ENCODE results near the gene ASPHD1.
A peak's percentile ranks its signal among the peaks of the same experiment; 100 is the strongest.

The ASPHD1 gene

GRCh38 chr16:29891525-29892457, 8.5 kb upstream of the ASPHD1 start:
- no peak for DNase-seq
- WGBS (ENCODE audit: insufficient coverage): 95% methylated on average over 10 of the region's 10 CpGs
- POLR2A ChIA-PET: no interaction called here
- peaks cover 0 to 4% (median 0%) of the 10 kb centered on the region in 5 experiments for H3K27me3 ChIP-seq (replicated peaks in 2 of 5; ENCODE audit: control insufficient read depth in 4 of 5, insufficient read depth in 5 of 5, low read length in 4 of 5)
- no peaks in the 10 kb centered on the region for H3K9me3 ChIP-seq (ENCODE audit: control extremely low read depth in 1 of 5, control insufficient read depth in 4 of 5, insufficient read depth in 2 of 5, low read depth in 1 of 5, low read length in 4 of 5)
- no peaks in the 10 kb centered on the region for H3K36me3 ChIP-seq (ENCODE audit: control insufficient read depth in 4 of 4, insufficient read depth in 4 of 4, low read length in 3 of 4)
- H3K4me3 ChIP-seq (ENCODE audit: control insufficient read depth in 1 of 7, extremely low read depth in 1 of 7, insufficient read depth in 4 of 7, low read depth in 2 of 7, low read length in 6 of 7): no peak overlapping the region
- H3K27ac ChIP-seq (ENCODE audit: insufficient read depth in 1 of 2, low read depth in 1 of 2, low read length in 2 of 2, poor library complexity in 1 of 2, severe bottlenecking in 2 of 2): no peak overlapping the region
- CTCF ChIA-PET: interaction anchor here (0.6 to 0.8 kb wide), 2 partner anchors 18 to 778 kb away, joined by 3 read pairs; no protein-coding TSS in a partner anchor
- H3K4me1 ChIP-seq (ENCODE audit: control extremely low read depth in 1 of 4, control insufficient read depth in 4 of 4, insufficient read depth in 4 of 4, low read length in 3 of 4): no peaks in the 10 kb centered on the region

- CTCF ChIA-PET: interaction anchor here (0.8 kb wide), 1 partner anchor 17 kb away, joined by 3 read pairs; no protein-coding TSS in a partner anchor
- no peak for DNase-seq
- Histone ChIP-seq H3K27me3 (replicated peaks in 2 of 5; ENCODE audit: control insufficient read depth in 4 of 5, insufficient read depth in 5 of 5, low read length in 4 of 5) (peaks cover 0 to 9% (median 4%) of the 10 kb centered on the region in 5 experiments), H3K36me3 (ENCODE audit: control insufficient read depth in 4 of 4, insufficient read depth in 4 of 4, low read length in 3 of 4) (no peaks in the 10 kb centered on the region), H3K9me3 (ENCODE audit: control extremely low read depth in 1 of 5, control insufficient read depth in 4 of 5, insufficient read depth in 2 of 5, low read depth in 1 of 5, low read length in 4 of 5) (no peaks in the 10 kb centered on the region), H3K27ac (ENCODE audit: insufficient read depth in 1 of 2, low read depth in 1 of 2, low read length in 2 of 2, poor library complexity in 1 of 2, severe bottlenecking in 2 of 2) (no peak overlapping the region), H3K4me3 (ENCODE audit: control insufficient read depth in 1 of 7, extremely low read depth in 1 of 7, insufficient read depth in 4 of 7, low read depth in 2 of 7, low read length in 6 of 7) (no peak overlapping the region), H3K4me1 (ENCODE audit: control extremely low read depth in 1 of 4, control insufficient read depth in 4 of 4, insufficient read depth in 4 of 4, low read length in 3 of 4) (no peaks in the 10 kb centered on the region)
- POLR2A ChIA-PET: no interaction called here
- 91% methylated on average over 6 of the region's 6 CpGs for WGBS (ENCODE audit: insufficient coverage)
Observed at GRCh38 chr16:29892458-29892813, 7.9 kb upstream of the ASPHD1 start.

GRCh38 chr16:29893553-29893952, 6.7 kb upstream of the ASPHD1 start:
- Histone ChIP-seq H3K4me1 (ENCODE audit: control extremely low read depth in 1 of 4, control insufficient read depth in 4 of 4, insufficient read depth in 4 of 4, low read length in 3 of 4) (peaks cover 0 to 3% (median under 1%) of the 10 kb centered on the region in 4 experiments), H3K27ac (ENCODE audit: insufficient read depth in 1 of 2, low read depth in 1 of 2, low read length in 2 of 2, poor library complexity in 1 of 2, severe bottlenecking in 2 of 2) (no peak overlapping the region), H3K27me3 (replicated peaks in 2 of 5; ENCODE audit: control insufficient read depth in 4 of 5, insufficient read depth in 5 of 5, low read length in 4 of 5) (peaks cover 0 to 20% (median 11%) of the 10 kb centered on the region in 5 experiments), H3K36me3 (ENCODE audit: control insufficient read depth in 4 of 4, insufficient read depth in 4 of 4, low read length in 3 of 4) (no peaks in the 10 kb centered on the region), H3K9me3 (ENCODE audit: control extremely low read depth in 1 of 5, control insufficient read depth in 4 of 5, insufficient read depth in 2 of 5, low read depth in 1 of 5, low read length in 4 of 5) (no peaks in the 10 kb centered on the region), H3K4me3 (ENCODE audit: control insufficient read depth in 1 of 7, extremely low read depth in 1 of 7, insufficient read depth in 4 of 7, low read depth in 2 of 7, low read length in 6 of 7) (no peak overlapping the region)
- 84% methylated on average over 3 of the region's 3 CpGs for WGBS (ENCODE audit: insufficient coverage)
- ChIA-PET POLR2A (no interaction called here), CTCF (no interaction called here)
- DNase-seq: peak in 1 of 3 donors; percentile 16

GRCh38 chr16:29894352-29894751, 5.9 kb upstream of the ASPHD1 start:
- H3K36me3 ChIP-seq (ENCODE audit: control insufficient read depth in 4 of 4, insufficient read depth in 4 of 4, low read length in 3 of 4): no peaks in the 10 kb centered on the region
- H3K27ac ChIP-seq (ENCODE audit: insufficient read depth in 1 of 2, low read depth in 1 of 2, low read length in 2 of 2, poor library complexity in 1 of 2, severe bottlenecking in 2 of 2): no peak overlapping the region
- WGBS (ENCODE audit: insufficient coverage): 93% methylated on average over 3 of the region's 4 CpGs
- no peaks in the 10 kb centered on the region for H3K9me3 ChIP-seq (ENCODE audit: control extremely low read depth in 1 of 5, control insufficient read depth in 4 of 5, insufficient read depth in 2 of 5, low read depth in 1 of 5, low read length in 4 of 5)
- CTCF ChIA-PET: interaction anchor here (0.7 kb wide), 1 partner anchor 17 kb away, joined by 3 read pairs; no protein-coding TSS in a partner anchor
- POLR2A ChIA-PET: no interaction called here
- peaks cover 0 to 24% (median 11%) of the 10 kb centered on the region in 5 experiments for H3K27me3 ChIP-seq (replicated peaks in 2 of 5; ENCODE audit: control insufficient read depth in 4 of 5, insufficient read depth in 5 of 5, low read length in 4 of 5)
- DNase-seq: no peak
- no peak overlapping the region for H3K4me3 ChIP-seq (ENCODE audit: control insufficient read depth in 1 of 7, extremely low read depth in 1 of 7, insufficient read depth in 4 of 7, low read depth in 2 of 7, low read length in 6 of 7)
- peaks cover 0 to 10% (median 4%) of the 10 kb centered on the region in 4 experiments for H3K4me1 ChIP-seq (ENCODE audit: control extremely low read depth in 1 of 4, control insufficient read depth in 4 of 4, insufficient read depth in 4 of 4, low read length in 3 of 4)

- 68% methylated on average over 9 of the region's 15 CpGs for WGBS (ENCODE audit: insufficient coverage)
Observed at GRCh38 chr16:29896841-29897240, 3.4 kb upstream of the ASPHD1 start.

GRCh38 chr16:29897333-29897732, 3.0 kb upstream of the ASPHD1 start:
- DNase-seq: no peak
- Histone ChIP-seq H3K4me1 (ENCODE audit: control extremely low read depth in 1 of 4, control insufficient read depth in 4 of 4, insufficient read depth in 4 of 4, low read length in 3 of 4) (peaks cover 0 to 22% (median 15%) of the 10 kb centered on the region in 4 experiments), H3K4me3 (ENCODE audit: control insufficient read depth in 1 of 7, extremely low read depth in 1 of 7, insufficient read depth in 4 of 7, low read depth in 2 of 7, low read length in 6 of 7) (no peak overlapping the region), H3K27me3 (replicated peaks in 2 of 5; ENCODE audit: control insufficient read depth in 4 of 5, insufficient read depth in 5 of 5, low read length in 4 of 5) (peaks cover 0 to 35% (median 13%) of the 10 kb centered on the region in 5 experiments), H3K9me3 (ENCODE audit: control extremely low read depth in 1 of 5, control insufficient read depth in 4 of 5, insufficient read depth in 2 of 5, low read depth in 1 of 5, low read length in 4 of 5) (no peaks in the 10 kb centered on the region), H3K36me3 (ENCODE audit: control insufficient read depth in 4 of 4, insufficient read depth in 4 of 4, low read length in 3 of 4) (no peaks in the 10 kb centered on the region), H3K27ac (ENCODE audit: insufficient read depth in 1 of 2, low read depth in 1 of 2, low read length in 2 of 2, poor library complexity in 1 of 2, severe bottlenecking in 2 of 2) (no peak overlapping the region)
- ChIA-PET CTCF (no interaction called here), POLR2A (no interaction called here)
- WGBS (ENCODE audit: insufficient coverage): 58% methylated on average over 3 of the region's 4 CpGs

More at GRCh38 chr16:29896841-29897240, 3.4 kb upstream of the ASPHD1 start:
- Histone ChIP-seq H3K36me3 (ENCODE audit: control insufficient read depth in 4 of 4, insufficient read depth in 4 of 4, low read length in 3 of 4) (no peaks in the 10 kb centered on the region), H3K27ac (ENCODE audit: insufficient read depth in 1 of 2, low read depth in 1 of 2, low read length in 2 of 2, poor library complexity in 1 of 2, severe bottlenecking in 2 of 2) (no peak overlapping the region), H3K4me1 (ENCODE audit: control extremely low read depth in 1 of 4, control insufficient read depth in 4 of 4, insufficient read depth in 4 of 4, low read length in 3 of 4) (peaks cover 0 to 22% (median 15%) of the 10 kb centered on the region in 4 experiments), H3K27me3 (replicated peaks in 2 of 5; ENCODE audit: control insufficient read depth in 4 of 5, insufficient read depth in 5 of 5, low read length in 4 of 5) (peaks cover 0 to 34% (median 13%) of the 10 kb centered on the region in 5 experiments), H3K4me3 (ENCODE audit: control insufficient read depth in 1 of 7, extremely low read depth in 1 of 7, insufficient read depth in 4 of 7, low read depth in 2 of 7, low read length in 6 of 7) (no peak overlapping the region), H3K9me3 (ENCODE audit: control extremely low read depth in 1 of 5, control insufficient read depth in 4 of 5, insufficient read depth in 2 of 5, low read depth in 1 of 5, low read length in 4 of 5) (no peaks in the 10 kb centered on the region)
- no peak for DNase-seq
- ChIA-PET POLR2A (no interaction called here), CTCF (no interaction called here)
